Regular cardiac myocyte (primary cell): ENCODE results near the gene RAB38. TPM values are rescaled to one million over a fixed set of nuclear protein-coding genes. Genes with fewer than 3 reads are reported as not detected.

Experiments
- total RNA-seq: library from RNA; depleted of rRNA; stranded (reverse); fragments of >200 nt; gene quantifications from 2 replicates; pipeline ENCODE4 v1.2.3, GENCODE V29; 2014

The RAB38 gene
- 0.28 and 1.7 TPM in 2 replicates for total RNA-seq

GRCh38 chr11:88174709-88175568 lies at the start of gene RAB38:
TSS of gene RAB38 (minus strand) at chr11:88175443. CDS start at chr11:88175384, 59 bp downstream.

Other genes with a start within 250 kb of the RAB38 start
- gene CTSC, start 162.3 kb upstream of the RAB38 start, total RNA-seq, result 143 and 197 TPM in 2 replicates